ENCODE results near the gene ARHGAP31.
"Not testable (repeated sequence)": the region's sequence is repeated elsewhere in the genome, so short reads cannot be mapped to it uniquely, and the experiment has no call there.

Gene ARHGAP31

DNA sequence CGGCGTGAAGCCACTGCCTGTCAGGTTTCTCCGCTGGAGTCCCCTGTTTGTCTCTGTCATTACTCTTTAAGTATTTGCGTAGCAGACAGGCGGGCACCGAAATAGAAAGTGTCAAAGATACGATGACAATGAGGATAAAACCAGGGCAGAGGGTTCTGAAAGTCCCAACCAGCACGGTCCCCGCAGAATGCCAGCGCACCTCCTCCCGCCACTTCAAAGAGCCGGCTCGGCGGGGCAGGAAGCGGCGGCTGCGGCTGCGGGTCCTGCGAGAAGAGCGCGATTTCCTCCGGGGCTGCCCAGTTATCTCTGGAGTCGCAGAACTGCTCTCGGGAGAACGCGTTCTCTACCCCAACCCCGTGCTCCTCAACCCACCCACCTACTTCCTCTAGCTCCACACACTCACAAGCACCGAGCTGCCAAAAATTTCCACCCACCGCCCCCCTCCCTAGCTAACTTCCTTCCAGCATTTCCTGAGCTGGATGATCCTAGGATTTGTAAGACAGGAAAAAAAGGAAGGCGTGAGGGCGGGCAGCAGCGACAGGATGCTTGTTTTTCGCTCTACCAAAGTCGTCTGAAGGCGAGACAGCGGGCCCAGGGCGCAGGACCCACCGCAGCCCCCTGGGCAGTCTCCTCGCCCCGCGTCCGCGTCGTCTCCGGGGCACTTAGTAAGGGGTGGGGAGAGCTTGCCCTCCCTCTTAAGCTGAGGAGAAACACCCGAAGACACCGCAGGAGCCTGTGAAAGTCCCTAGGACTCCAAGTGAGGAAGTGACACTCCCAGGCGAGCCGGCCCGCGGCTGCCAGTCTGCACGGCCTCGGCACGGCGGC, at the start of gene ARHGAP31:
Gene ARHGAP31 (plus strand): TSS at position 513 of the 825 bp plus-strand sequence. CDS start 522 bp downstream, outside the sequence.
- DNase-seq, result peak; percentile 45

DNA sequence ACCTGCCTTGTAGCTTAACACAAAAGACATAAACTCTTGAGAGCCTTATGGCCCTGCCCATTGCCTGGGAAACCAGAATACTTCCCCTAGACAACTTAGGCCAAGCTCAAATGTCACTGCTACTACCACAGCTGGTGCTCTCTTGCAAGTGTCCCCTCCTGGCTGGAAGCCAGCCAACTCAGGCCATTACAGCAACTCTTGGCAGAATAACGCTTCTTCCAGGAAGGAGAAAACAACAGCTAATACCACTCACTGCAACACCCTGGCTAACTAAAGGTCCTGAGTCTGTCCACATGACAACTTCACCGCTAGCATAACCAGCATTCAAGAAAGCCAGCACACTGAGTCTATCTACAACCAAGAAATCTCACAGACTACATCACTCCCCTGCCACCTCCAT, 48.4 kb upstream of the ARHGAP31 start:
- DNase-seq, result no peak

GRCh38 chr3:119255214-119255613, 39.0 kb upstream of the ARHGAP31 start:
- DNase-seq, result no peak

DNA sequence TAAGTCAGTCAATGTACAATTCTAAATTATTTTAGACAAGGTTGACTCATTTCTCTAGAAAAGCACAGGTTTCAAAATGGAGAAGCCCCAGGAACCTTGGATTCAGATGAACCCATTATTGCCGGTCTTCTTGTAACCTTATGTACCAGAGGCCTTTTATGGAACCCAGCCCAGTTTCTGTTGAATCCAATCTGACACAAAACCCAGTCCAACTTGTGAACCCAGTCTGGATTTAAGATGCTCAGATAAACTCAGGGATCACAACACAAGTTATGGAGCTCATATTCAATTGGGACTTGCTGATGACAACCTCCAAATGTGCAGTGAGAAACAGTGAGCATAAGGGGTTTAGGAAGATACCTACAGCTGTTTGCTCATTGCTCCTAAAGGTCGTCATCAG, 37.1 kb upstream of the ARHGAP31 start:
- DNase-seq, result no peak

DNA sequence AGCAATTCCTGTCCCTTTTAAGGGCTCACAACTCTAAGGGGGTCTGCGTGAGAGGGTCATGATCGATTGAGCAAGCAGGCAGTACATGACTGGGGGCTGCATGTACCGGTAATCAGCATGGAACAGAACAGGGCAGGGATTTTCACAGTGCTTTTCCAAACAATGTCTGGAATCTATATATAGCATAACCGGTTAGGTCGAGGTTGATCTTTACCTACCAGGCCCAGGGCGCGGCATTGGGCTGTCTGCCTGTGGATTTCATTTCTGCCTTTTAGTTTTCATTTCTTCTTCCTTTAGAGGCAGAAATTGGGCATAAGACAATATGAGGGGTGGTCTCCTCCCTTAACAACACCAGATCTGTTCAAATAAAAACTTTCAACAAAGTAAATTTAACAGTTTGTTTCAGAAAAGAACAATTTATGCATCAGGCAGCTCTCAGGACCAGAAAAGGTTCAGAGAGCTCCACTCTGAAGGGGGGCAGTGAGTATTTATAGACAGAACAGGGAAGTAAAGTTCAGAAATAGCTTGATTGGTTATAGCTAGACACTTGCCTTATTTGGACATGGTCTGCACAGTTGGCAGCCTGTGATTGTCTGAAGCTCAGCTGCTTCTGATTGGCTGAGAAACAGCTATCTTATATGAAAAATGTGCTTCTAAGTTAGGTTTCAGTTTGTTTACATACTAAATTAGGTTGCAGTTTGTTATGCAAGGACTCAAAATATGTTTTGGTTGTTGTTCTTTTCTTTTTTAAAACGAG, 36.4 kb upstream of the ARHGAP31 start:
- no peak for DNase-seq

GRCh38 chr3:119258915-119259314, 35.3 kb upstream of the ARHGAP31 start:
- DNase-seq, result no peak

DNA sequence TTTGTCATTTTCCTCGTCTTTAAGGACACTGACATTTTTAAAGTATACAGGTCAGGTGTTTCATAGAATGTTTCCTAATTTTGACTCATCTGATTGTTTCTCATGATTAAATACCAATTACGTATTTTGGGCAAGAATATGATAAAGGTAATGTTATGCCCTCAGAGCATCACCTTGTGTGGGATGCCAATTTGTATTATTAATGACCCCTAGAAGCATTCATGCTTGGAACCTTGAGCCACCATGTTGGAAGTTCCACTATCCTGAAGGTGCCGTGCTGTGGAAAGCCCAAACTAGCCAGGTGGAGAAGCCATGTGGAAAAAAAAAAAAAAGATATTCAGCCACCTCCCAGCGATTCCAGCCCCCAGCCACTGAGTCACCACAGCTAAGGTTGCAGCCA, 34.4 kb upstream of the ARHGAP31 start:
- no peak for DNase-seq

GRCh38 chr3:119261055-119261454, 33.1 kb upstream of the ARHGAP31 start:
- DNase-seq, result no peak

DNA sequence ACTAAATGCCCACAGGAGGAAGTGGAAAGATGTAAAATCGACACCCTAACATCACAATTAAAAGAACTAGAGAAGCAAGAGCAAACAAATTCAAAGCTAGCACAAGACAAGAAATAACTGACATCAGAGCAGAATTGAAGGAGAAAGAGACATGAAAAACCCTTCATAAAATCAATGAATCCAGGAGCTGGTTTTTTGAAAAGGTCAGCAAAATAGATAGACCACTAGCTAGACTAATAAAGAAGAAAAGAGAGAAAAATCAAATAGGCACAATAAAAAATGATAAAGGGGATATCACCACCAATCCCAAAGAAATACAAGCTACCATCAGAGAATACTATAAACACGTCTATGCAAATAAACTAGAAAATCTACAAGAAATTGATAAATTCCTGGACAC, 24.0 kb upstream of the ARHGAP31 start:
- not testable (repeated sequence) for DNase-seq

DNA sequence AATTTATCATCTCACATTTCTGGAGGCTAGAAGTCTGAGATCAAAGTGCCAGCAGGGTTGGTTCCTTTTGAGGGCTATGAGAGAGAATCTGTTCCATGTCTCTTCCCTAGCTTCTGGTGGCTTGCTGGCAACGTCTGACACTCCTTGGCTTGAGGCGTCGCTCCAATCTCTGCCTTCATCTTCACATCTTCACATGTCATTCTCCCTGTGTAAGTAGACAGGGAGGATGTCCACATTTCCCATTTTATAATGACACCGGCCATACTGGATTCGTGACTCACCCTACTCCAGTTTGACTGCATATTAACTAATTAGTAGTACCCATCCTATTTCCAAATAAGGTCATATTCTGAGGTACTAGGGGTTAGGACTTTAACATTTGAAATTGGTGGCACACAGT, 17.5 kb upstream of the ARHGAP31 start:
- DNase-seq, result no peak

- DNase-seq, result peak; percentile 93
Observed at GRCh38 chr3:119279101-119279554, 15.1 kb upstream of the ARHGAP31 start.

- peak; percentile 16 for DNase-seq
Observed at GRCh38 chr3:119279584-119280243, 14.5 kb upstream of the ARHGAP31 start.

- no peak for DNase-seq
Observed at GRCh38 chr3:119288669-119289403, 5.3 kb upstream of the ARHGAP31 start.

DNA sequence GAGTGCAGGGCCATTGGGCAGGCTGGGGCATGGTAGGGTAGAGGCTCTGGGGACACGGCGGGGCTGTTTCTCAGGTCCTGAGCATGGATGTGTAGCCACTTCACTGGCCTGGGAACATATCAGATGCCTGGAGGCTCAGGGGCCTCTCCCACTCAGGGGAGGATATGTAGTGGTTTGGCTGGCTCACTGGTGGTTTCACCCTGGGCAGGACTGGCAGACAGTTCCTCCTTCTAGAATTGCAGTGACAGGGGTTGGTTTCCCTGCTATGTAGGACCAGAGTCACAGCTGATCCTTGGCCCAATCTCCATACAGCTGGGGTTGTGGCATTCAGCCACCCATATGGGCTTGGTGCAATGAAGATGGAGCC, 4.8 kb upstream of the ARHGAP31 start:
- no peak for DNase-seq

DNA sequence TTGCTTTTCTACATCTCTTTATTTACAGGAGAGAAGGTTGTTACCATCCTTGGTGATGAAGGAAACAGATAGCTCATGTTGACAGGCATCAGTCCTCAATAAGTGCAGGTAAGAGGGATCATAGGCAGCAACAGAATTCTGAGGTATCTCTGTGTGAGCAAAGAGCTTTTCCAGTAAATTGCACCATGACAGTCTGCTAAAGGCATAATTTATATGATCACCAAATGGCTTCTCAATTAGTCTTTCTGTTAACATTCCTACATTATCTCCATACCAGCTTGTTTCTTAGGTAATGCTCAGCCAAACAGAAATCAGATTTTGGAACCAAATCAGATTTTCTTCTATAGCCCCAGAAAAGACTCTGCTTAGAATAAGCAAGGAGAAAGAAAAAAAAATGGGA, 3.6 kb upstream of the ARHGAP31 start:
- no peak for DNase-seq

- no peak for DNase-seq
Observed at GRCh38 chr3:119291062-119291700, 3.0 kb upstream of the ARHGAP31 start.

- no peak for DNase-seq
Observed at GRCh38 chr3:119292666-119293065, 1.5 kb upstream of the ARHGAP31 start.

GRCh38 chr3:119293105-119293870, 895 bp upstream of the ARHGAP31 start:
- DNase-seq, result peak; percentile 45

GRCh38 chr3:119294696-119295671, 801 bp downstream of the ARHGAP31 start:
- DNase-seq, result peak; percentile 18
